K562 (cell line): ENCODE data around the gene ADCY1. TPM values are rescaled to one million over a fixed set of nuclear protein-coding genes. Genes with fewer than 3 reads are reported as not detected.
"Not testable (repeated sequence)": the region's sequence is repeated elsewhere in the genome, so short reads cannot be mapped to it uniquely, and the experiment has no call there.

ENCODE experiments used
- ATAC-seq: fragments of 200-7000 bp; cut with Tn5 transposase; 3 replicates; pipeline ENCODE4 v1.9.1; 2020; ENCODE audit warnings: moderate library complexity
- BruUV-seq: library from RNA; stranded (reverse); fragments of 400-500 nt; replicated peaks from 2 replicates; lab custom pipeline; 2021; lab: Mats Ljungman, UMichigan
- CTCF ChIA-PET: fragments of 300-600 bp; formaldehyde crosslinking; extraction: SDS; loops from one replicate; lab custom pipeline; 2021; ENCODE audit warnings: low intra/inter-chr PET ratio; lab: Yijun Ruan, JAX
- POLR2A ChIA-PET: fragments of 300-600, 350-650 bp; sonication (Branson Sonifier 250); formaldehyde crosslinking; extraction: SDS; loops from one replicate; lab custom pipeline; 2021; ENCODE audit warnings: antibody characterized with exemption, inconsistent platforms; lab: Yijun Ruan, JAX
- DNase-seq, 4 experiments: peaks; one replicate each; pipeline versions ENCODE4 v3.0.0 to v3.0.0-alpha.2; 2011 to 2018; ENCODE audit warnings: low spot score in 3 of 4, mixed read lengths in 3 of 4; ENCODE audit errors: extremely low read depth in 1 of 4
- FAIRE-seq: peaks from 2 replicates; lab custom pipeline; 2011; peaks lifted over from hg19 to GRCh38; lab: Jason Lieb, UNC
- H2AFZ ChIP-seq: 2 replicates; pipeline ENCODE4 v1.6.0; 2011; ENCODE audit warnings: low read depth, low read length, control low read depth, inconsistent platforms
- H3K27ac ChIP-seq: fragments of 200-600 bp; 3 replicates; pipeline ENCODE4 v1.8.0; 2011; ENCODE audit warnings: low read depth, mild to moderate bottlenecking, control low read depth, inconsistent platforms, low read length, moderate library complexity, mixed read lengths; ENCODE audit errors: extremely low read depth
- H3K27me3 ChIP-seq, 2 experiments: fragments of 300-600 bp in 1 of 2; 2 replicates in 1 of 2; 3 replicates in 1 of 2; pipeline versions ENCODE4 v1.6.0 to v1.8.0; 2011; ENCODE audit warnings: inconsistent platforms in 2 of 2, low read length in 2 of 2, mild to moderate bottlenecking in 1 of 2, mixed read lengths in 1 of 2, moderate library complexity in 1 of 2; ENCODE audit not compliant: control insufficient read depth in 2 of 2, insufficient read depth in 2 of 2
- H3K36me3 ChIP-seq: fragments of 300-600 bp; 3 replicates; pipeline ENCODE4 v1.8.0; 2011; ENCODE audit warnings: mild to moderate bottlenecking, low read length, inconsistent platforms; ENCODE audit not compliant: control insufficient read depth, insufficient read depth
- H3K4me1 ChIP-seq, 2 experiments: fragments of 200-600 bp in 1 of 2; replicated peaks in 1 of 2; 2 replicates in 1 of 2; 3 replicates in 1 of 2; pipeline versions ENCODE4 v1.5.1 to v1.8.0; 2011; ENCODE audit warnings: inconsistent platforms in 2 of 2, low read length in 2 of 2, mild to moderate bottlenecking in 1 of 2, mixed read lengths in 1 of 2, moderate library complexity in 1 of 2; ENCODE audit not compliant: control insufficient read depth in 2 of 2, insufficient read depth in 2 of 2
- H3K4me2 ChIP-seq: 2 replicates; pipeline ENCODE4 v1.6.1; 2011; ENCODE audit warnings: low read length, control low read depth, inconsistent platforms, mixed read lengths; ENCODE audit not compliant: insufficient read depth
- H3K4me3 ChIP-seq: fragments of 200-600 bp; sonication (generic), shearing (Covaris generic); 2 replicates; pipeline ENCODE4 v1.5.1; 2016; ENCODE audit warnings: control low read depth, inconsistent platforms
- H3K79me2 ChIP-seq: fragments of 200-600 bp; 3 replicates; pipeline ENCODE4 v1.8.0; 2011; ENCODE audit warnings: low read length, inconsistent platforms; ENCODE audit not compliant: control insufficient read depth, insufficient read depth
- H3K9ac ChIP-seq, 2 experiments: 2 replicates each; pipeline versions ENCODE4 v1.6.0 to v1.6.1; 2011; ENCODE audit warnings: low read depth in 2 of 2, low read length in 2 of 2, control low read depth in 1 of 2, inconsistent platforms in 1 of 2, mild to moderate bottlenecking in 1 of 2, mixed read lengths in 1 of 2; ENCODE audit not compliant: insufficient read depth in 1 of 2
- H3K9me1 ChIP-seq: one replicate; pipeline ENCODE4 v1.6.0; 2011; ENCODE audit warnings: inconsistent platforms, mild to moderate bottlenecking, low read length, moderate library complexity; ENCODE audit not compliant: control insufficient read depth, insufficient read depth
- H3K9me3 ChIP-seq: replicated peaks from 2 replicates; pipeline ENCODE4 v1.5.1; 2011; ENCODE audit warnings: low read depth, low read length, inconsistent platforms; ENCODE audit not compliant: control insufficient read depth, insufficient read depth
- H4K20me1 ChIP-seq: replicated peaks from 2 replicates; pipeline ENCODE4 v1.6.1; 2011; ENCODE audit warnings: low read length, inconsistent platforms, mixed read lengths; ENCODE audit not compliant: control insufficient read depth, insufficient read depth
- ZNF384 ChIP-seq: IDR thresholded peaks from 2 replicates; pipeline ENCODE4 v1.6.1; 2012; ENCODE audit warnings: low read depth, low read length, improper control_type of control experiment
- WGBS: fragments of 100-300 bp; shearing (Covaris generic); methylation state at CpG from one replicate; pipeline ENCODE4 v1.1.6; 2016; ENCODE audit warnings: low coverage, mixed read lengths; ENCODE audit not compliant: insufficient coverage; ENCODE audit errors: missing lambda C conversion rate; 5-methylcytosine and 5-hydroxymethylcytosine counted together
- in situ Hi-C: fragments of 300-500 bp; cut with MboI; formaldehyde crosslinking; loops from 4 replicates; pipeline ENCODE4 v1.15.0; 2018; ENCODE audit warnings: inconsistent platforms, mixed read lengths
- intact Hi-C: fragments of 100-400 bp; cut with micrococcal nuclease; formaldehyde crosslinking; loops from 2 replicates; pipeline ENCODE4 v1.14.2; 2022
- polyA plus RNA-seq, 8 experiments: library from polyadenylated mRNA; depleted of rRNA in 4 of 8; stranded (reverse) in 5 of 8; unstranded in 3 of 8; fragments of >200 nt; fragmentation: Nextera tagmentation in 2 of 8; fragmentation: Illumina TruSeq in 1 of 8; extraction: Ambion mirVana in 2 of 8; extraction: Trizol in 1 of 8; gene quantifications; 2 replicates each; pipeline versions ENCODE4 v1.2.1 to v1.2.3, GENCODE V29; 2011 to 2014; ENCODE audit warnings: inconsistent platforms in 1 of 8, missing spikeins in 1 of 8
- total RNA-seq, 7 experiments: library from RNA; depleted of rRNA in 6 of 7; stranded (reverse); fragments of >200 nt in 6 of 7; fragmentation: Illumina TruSeq in 2 of 7; extraction: Trizol in 2 of 7; gene quantifications; 2 replicates each; pipeline versions ENCODE4 v1.2.1 to v1.2.3, GENCODE V29; 2011 to 2021; ENCODE audit warnings: low replicate concordance in 1 of 7
- TF ChIP-seq, protein P1 (sequence below), 3 experiments: IDR thresholded peaks in 2 of 3; conservative IDR thresholded peaks in 1 of 3; 2 replicates each; pipeline ENCODE4 v1.5.1; 2011 to 2012; ENCODE audit warnings: low read length in 3 of 3, mild to moderate bottlenecking in 3 of 3, control low read depth in 2 of 3, improper control_type of control experiment in 1 of 3, inconsistent platforms in 1 of 3, low read depth in 1 of 3, mixed read lengths in 1 of 3, moderate library complexity in 1 of 3; ENCODE audit not compliant: insufficient read depth in 2 of 3

ADCY1 gene
- total and polyA plus RNA-seq, 9 of the 15 experiments (the other 6 are each of a cell fraction or from before 2014, with no cell fraction given), result under 0.01 to 0.18 (median 0.10) TPM; not detected in 4

DNA sequence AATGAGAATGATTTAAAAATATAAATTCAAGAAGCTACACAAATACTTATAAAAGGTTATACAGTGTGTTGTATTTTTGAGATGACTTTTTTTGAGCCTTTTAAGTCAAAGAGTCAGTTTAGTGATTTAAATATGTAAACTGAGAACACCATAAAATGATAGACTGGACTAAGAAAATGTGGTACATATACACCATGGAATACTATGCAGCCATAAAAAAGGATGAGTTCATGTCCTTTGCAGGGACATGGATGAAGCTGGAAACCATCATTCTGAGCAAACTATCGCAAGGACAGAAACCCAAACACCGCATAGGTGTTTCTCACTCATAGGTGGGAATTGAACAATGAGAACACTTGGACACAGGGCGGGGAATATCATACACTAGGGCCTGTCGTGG lies 182.2 kb downstream of the ADCY1 start:
- H3K4me2 ChIP-seq, H2AFZ ChIP-seq, FAIRE-seq, POLR2A ChIA-PET, H3K4me1 ChIP-seq, H3K27me3 ChIP-seq, BruUV-seq, H3K79me2 ChIP-seq, in situ Hi-C loops, H3K27ac ChIP-seq, DNase-seq, intact Hi-C loops, H4K20me1 ChIP-seq, H3K9me1 ChIP-seq, H3K9ac ChIP-seq, H3K4me3 ChIP-seq, ATAC-seq, H3K9me3 ChIP-seq, CTCF ChIA-PET: not testable (repeated sequence)
- peaks cover 22% of the 10 kb centered on the region; the same call in 2 of the 3 replicates for H3K36me3 ChIP-seq
- WGBS, result 93% methylated on average over 2 of the region's 4 CpGs

DNA sequence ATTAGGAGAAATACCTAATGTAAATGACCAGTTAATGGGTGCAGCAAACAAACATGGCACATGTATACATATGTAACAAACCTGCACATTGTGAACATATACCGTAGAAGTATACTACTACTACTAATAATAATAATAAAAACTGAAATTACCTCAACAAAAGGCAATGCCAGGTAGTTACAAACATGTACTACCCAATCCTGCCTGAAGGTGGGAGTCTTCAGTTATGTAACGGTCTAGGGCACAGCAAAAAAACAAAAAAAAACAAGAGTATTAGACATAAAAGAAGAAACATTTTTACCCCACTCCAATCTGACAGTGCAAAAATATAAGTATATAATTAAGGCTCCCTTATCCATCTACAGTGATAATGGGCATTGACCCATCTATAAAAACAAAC lies 182.6 kb downstream of the ADCY1 start:
- H3K4me3 ChIP-seq, H3K9me3 ChIP-seq, H2AFZ ChIP-seq, DNase-seq, H3K9me1 ChIP-seq, H3K79me2 ChIP-seq, ATAC-seq, POLR2A ChIA-PET, in situ Hi-C loops, H4K20me1 ChIP-seq, H3K27ac ChIP-seq, CTCF ChIA-PET, BruUV-seq, intact Hi-C loops, H3K9ac ChIP-seq, H3K27me3 ChIP-seq, FAIRE-seq, H3K4me1 ChIP-seq, H3K4me2 ChIP-seq: not testable (repeated sequence)
- peak; percentile 20; the same call in 1 of the 2 replicates for TF ChIP-seq ZNF384
- TF ChIP-seq, protein P1, sequence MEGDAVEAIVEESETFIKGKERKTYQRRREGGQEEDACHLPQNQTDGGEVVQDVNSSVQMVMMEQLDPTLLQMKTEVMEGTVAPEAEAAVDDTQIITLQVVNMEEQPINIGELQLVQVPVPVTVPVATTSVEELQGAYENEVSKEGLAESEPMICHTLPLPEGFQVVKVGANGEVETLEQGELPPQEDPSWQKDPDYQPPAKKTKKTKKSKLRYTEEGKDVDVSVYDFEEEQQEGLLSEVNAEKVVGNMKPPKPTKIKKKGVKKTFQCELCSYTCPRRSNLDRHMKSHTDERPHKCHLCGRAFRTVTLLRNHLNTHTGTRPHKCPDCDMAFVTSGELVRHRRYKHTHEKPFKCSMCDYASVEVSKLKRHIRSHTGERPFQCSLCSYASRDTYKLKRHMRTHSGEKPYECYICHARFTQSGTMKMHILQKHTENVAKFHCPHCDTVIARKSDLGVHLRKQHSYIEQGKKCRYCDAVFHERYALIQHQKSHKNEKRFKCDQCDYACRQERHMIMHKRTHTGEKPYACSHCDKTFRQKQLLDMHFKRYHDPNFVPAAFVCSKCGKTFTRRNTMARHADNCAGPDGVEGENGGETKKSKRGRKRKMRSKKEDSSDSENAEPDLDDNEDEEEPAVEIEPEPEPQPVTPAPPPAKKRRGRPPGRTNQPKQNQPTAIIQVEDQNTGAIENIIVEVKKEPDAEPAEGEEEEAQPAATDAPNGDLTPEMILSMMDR (IDR thresholded peaks at IDR 0.05 in 2 of 3, conservative IDR thresholded peaks at IDR 0.05 in 1 of 3; ENCODE audit: insufficient read depth in 2 of 3, low read depth in 1 of 3, low read length in 3 of 3), result 0 out of 6 replicates have a peak, but pooled peaks of 1 of the 3 experiments have one; percentile 3
- peaks cover 18% of the 10 kb centered on the region; the same call in 1 of the 3 replicates for H3K36me3 ChIP-seq
- 64% methylated on average over 2 of the region's 2 CpGs for WGBS

DNA sequence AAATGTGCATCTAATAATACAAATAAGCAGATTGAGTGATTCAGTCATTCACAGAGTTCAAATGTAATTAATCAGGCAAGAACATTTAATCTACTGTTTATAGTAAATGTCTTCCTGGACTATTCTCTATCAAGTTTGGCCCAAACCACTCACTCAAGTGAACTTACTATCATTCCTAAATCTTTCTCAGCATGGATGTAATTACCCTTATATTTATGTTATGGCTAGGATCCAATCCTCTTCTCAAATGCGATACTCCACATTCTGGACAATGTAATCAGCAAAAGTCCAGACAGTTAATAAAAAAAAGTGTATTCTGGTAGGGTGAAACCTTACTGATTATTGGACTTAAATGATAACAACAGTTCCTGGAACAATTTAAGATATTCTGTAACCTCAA lies 185.3 kb downstream of the ADCY1 start:
- CTCF ChIA-PET, H3K27me3 ChIP-seq, H3K4me2 ChIP-seq, in situ Hi-C loops, H2AFZ ChIP-seq, H3K9ac ChIP-seq, H3K9me1 ChIP-seq, POLR2A ChIA-PET, H3K4me1 ChIP-seq, H3K36me3 ChIP-seq, H4K20me1 ChIP-seq, H3K27ac ChIP-seq, FAIRE-seq, H3K9me3 ChIP-seq, H3K79me2 ChIP-seq, intact Hi-C loops, DNase-seq, ATAC-seq, H3K4me3 ChIP-seq, BruUV-seq: not testable (repeated sequence)
- WGBS, result 58% methylated on average over 1 of the region's 1 CpG
